ENCODE results near the gene MRM2.

MRM2 gene

DNA sequence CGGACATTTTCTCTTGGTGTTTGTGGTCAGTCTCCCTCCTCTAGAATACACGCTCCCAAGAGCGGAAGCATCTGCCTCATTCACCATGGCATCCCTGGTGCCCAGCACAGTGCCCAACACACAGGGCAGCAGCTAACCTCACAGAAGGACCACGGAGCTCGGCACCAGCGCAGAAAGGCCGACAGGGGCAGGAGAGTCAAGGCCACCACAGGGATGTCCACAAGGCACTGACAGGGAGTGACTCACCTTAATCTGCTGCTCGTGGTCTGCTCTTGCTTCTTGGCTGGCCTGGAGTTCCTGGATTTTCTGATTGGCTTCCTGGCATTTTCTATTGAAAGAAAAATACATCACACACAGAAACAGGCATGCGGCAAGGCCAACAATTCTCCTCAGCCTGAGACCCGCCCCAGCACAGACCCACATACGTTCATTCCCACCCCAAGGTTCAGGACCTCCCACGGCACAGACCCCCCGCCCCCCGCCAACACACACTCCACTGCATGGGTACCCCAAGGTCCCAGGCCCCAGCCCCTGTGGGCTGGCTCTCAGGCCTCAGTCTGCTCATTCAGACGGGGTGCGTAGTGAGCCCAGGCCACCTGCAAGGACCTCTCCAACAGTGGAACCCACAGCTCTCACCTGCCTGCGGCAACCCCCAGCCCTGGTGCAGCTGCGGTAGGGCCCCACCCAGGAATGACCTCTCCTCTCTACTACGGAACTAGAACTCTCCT is 24.1 kb downstream of the MRM2 start:
- Mint-ChIP-seq H3K9me3 (no peaks in the 10 kb centered on the region), H3K27ac (no peak overlapping the region), H3K36me3 (peaks cover 36% of the 10 kb centered on the region), H3K27me3 (no peaks in the 10 kb centered on the region), H3K4me1 (no peaks in the 10 kb centered on the region), H3K4me3 (no peak overlapping the region)
- ATAC-seq (ENCODE audit: low read depth) (no peak), DNase-seq (ENCODE audit: low spot score in 2 of 2) (no peak)

DNA sequence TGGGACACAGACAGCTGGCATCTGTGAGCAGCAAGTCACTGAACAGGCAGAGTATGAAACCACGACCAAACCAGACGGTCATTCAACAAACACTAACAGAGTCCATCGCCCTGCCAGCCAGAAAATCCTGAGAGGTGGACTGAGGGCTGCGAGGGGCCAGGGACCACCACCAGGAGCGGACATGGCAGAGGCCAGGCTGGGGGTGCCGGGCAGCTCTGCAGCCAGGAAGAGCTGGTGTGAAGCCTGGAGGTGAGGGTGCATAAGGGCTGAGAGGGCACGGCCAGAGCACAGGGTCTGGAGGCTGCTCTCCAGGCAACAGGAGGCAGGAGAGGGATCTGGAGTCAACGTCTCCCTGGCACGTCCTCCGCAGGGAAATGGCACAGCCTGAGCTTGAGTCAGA is 24.8 kb downstream of the MRM2 start:
- ATAC-seq (ENCODE audit: low read depth) = no peak
- Mint-ChIP-seq H3K4me3 (no peak overlapping the region), H3K4me1 (no peaks in the 10 kb centered on the region), H3K36me3 (peaks cover 38% of the 10 kb centered on the region), H3K9me3 (no peaks in the 10 kb centered on the region), H3K27ac (no peak overlapping the region), H3K27me3 (no peaks in the 10 kb centered on the region)
- no peak for DNase-seq (ENCODE audit: low spot score in 2 of 2)

DNA sequence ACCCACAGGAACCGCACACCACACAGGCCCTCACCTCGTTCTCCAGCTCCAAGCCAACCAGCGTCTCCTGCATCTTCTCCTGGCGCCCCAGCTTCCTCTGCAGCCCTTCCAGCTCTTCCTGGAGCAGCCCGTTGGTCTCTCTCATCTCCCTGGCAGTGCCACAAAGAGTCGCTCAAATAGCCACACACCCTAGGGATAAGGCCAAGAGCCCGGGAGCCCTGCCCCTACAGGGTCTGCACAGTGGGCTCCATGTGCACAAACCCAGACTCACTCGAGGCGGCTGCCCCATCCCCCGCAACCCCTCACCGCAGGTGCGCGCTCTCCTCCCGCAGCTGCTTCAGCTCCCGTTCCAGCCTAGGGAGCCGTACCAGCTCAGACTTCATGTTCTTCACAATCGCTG is 26.2 kb downstream of the MRM2 start:
- Mint-ChIP-seq H3K27ac (no peak overlapping the region), H3K36me3 (peaks cover 39% of the 10 kb centered on the region), H3K4me3 (no peak overlapping the region), H3K27me3 (no peaks in the 10 kb centered on the region), H3K9me3 (no peaks in the 10 kb centered on the region), H3K4me1 (peaks cover under 1% of the 10 kb centered on the region)
- ATAC-seq (ENCODE audit: low read depth) (no peak), DNase-seq (ENCODE audit: low spot score in 2 of 2) (no peak)

DNA sequence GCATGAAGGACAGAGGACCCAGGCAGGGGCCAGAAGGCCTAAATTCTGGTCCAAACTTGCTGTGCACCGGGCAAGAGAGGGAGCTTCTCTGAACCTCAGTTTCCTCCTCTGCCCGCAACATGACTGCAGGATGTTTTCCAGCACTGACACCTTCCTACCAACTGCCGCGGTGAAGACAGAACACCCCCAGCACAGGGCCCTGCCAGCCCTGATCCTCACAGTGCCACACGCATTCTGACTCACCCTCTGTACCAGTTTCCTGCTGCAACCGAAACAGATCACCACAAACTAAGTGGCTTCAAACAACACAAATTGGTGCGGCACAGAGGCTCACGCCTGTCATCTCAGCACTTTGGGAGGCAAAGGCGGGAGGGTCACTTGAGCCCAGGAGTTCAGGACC is 27.4 kb downstream of the MRM2 start:
- peaks cover 39% of the 10 kb centered on the region for H3K36me3 Mint-ChIP-seq
- DNase-seq (ENCODE audit: low spot score in 2 of 2) (no peak), ATAC-seq (ENCODE audit: low read depth) (no peak)
- no peaks in the 10 kb centered on the region for H3K9me3 Mint-ChIP-seq
- H3K4me1 Mint-ChIP-seq = peaks cover 6% of the 10 kb centered on the region
- no peaks in the 10 kb centered on the region for H3K27me3 Mint-ChIP-seq
- no peak overlapping the region for H3K27ac Mint-ChIP-seq
- no peak overlapping the region for H3K4me3 Mint-ChIP-seq

DNA sequence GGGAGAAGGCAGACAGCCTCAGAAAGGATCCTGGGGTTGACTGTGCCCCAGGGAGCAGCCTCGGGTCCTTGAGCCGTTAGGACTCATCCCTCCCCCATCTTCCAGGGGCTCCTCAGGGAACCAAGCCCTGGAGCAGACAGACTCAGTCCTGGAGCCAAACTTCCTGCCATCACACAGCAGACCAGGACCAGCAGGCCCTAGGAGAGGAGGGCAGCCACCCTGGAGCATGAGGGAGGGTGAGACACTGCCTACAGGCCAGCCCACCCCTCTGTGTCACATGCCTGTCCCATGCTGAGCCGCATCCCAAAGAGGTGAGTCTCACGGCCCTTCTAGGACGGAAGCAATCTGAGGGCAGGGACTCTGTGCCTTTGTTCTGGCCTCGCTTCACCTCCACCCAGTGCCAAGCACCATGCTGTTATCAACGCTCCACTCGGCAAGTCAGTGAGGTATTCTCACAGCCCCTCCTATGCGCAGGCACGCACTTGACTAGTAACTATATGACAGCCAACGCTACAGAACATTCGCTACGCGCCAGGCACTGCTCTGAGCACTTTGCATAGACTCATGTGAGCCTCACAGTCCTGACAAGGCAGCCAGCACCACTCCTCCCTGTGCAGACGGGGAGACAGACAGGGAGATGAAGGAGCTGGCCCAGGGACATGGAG is 28.3 kb downstream of the MRM2 start:
- DNase-seq (ENCODE audit: low spot score in 2 of 2) (no peak), ATAC-seq (ENCODE audit: low read depth) (no peak)
- H3K27ac Mint-ChIP-seq = no peak overlapping the region
- H3K36me3 Mint-ChIP-seq = peaks cover 40% of the 10 kb centered on the region
- H3K4me1 Mint-ChIP-seq = peaks cover 10% of the 10 kb centered on the region
- H3K4me3 Mint-ChIP-seq = no peak overlapping the region
- no peaks in the 10 kb centered on the region for H3K9me3 Mint-ChIP-seq
- no peaks in the 10 kb centered on the region for H3K27me3 Mint-ChIP-seq

DNA sequence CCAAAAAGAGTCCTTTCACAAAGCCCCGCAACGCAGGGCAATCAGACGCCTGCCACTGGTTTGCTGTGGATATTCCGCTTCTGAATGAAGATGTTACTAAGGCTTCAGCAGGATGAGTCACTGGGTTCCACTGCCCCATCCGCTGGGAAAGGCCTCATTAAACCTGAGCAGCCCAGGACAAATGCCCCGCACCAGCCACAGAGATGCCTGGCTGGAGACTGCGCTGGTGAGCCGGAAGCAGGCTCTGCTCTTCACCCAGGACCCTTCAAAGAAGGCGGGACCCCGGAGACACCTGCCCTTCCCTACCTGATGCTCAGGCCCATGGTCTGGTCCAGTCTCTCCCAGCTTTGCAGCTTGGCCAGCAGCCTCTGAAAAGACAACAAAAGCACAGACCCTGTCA is 29.1 kb downstream of the MRM2 start:
- H3K36me3 Mint-ChIP-seq = peaks cover 40% of the 10 kb centered on the region
- H3K27ac Mint-ChIP-seq = no peak overlapping the region
- DNase-seq (ENCODE audit: low spot score in 2 of 2) = no peak
- H3K4me1 Mint-ChIP-seq = peaks cover 10% of the 10 kb centered on the region
- H3K27me3 Mint-ChIP-seq = no peaks in the 10 kb centered on the region
- no peak overlapping the region for H3K4me3 Mint-ChIP-seq
- no peaks in the 10 kb centered on the region for H3K9me3 Mint-ChIP-seq
- no peak for ATAC-seq (ENCODE audit: low read depth)

DNA sequence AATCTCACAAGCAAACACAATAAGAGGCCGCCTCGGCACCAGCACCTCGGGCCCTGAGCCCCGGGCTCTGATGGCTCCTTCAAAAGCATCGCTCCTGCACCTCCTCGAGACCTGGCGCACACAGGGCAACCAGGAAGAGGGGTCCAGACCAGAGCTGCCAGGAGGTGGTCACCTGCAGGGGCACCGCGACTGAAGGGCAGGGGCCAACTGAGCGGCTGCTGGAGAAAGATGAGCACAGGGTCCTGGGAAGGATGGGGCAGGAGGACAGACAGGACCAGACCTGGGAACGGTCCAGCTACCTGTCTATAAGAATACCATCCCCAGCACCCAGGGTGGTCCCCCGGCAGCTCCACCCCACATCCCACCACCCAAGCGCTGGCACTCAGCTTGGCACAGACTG is 30.1 kb downstream of the MRM2 start:
- H3K4me1 Mint-ChIP-seq = peaks cover 10% of the 10 kb centered on the region
- H3K36me3 Mint-ChIP-seq = peaks cover 30% of the 10 kb centered on the region
- no peak overlapping the region for H3K27ac Mint-ChIP-seq

DNA sequence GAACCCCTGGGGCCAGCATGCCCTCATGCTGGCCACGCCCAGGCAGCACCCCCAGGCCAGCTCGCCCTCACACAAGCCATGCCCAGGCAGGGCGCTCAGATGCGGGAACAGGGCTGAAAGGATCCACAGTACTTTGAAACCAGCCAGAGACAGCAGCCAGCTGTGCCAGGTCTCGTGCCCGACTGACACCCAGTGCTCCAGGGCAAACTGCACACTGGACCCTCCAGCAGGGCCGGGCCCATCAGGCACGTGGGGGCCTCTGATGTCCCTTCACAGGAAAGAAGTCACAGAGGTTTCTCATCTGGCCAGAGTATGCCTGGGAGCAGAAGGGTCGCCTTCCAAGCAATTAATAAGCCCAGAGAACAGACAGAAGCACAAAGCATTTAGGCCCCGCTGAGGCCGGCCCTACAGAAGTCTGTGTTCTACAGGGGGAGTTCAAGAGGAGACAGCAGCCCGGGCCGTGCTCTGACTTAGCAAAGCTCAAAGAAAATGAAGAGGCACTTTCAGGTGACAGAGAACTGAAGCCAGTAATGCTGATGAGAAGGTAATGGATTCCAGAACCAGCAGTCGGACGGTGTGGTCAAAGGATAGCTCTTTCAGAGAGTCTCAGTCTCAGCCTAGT is 30.6 kb downstream of the MRM2 start:
- Mint-ChIP-seq H3K36me3 (peaks cover 30% of the 10 kb centered on the region), H3K4me1 (peaks cover 10% of the 10 kb centered on the region), H3K27me3 (no peaks in the 10 kb centered on the region), H3K27ac (no peak overlapping the region), H3K4me3 (no peak overlapping the region), H3K9me3 (no peaks in the 10 kb centered on the region)
- ATAC-seq (ENCODE audit: low read depth) = no peak
- DNase-seq (ENCODE audit: low spot score in 2 of 2) = no peak

More for the DNA sequence above, 30.1 kb downstream of the MRM2 start:
- ATAC-seq (ENCODE audit: low read depth) (no peak), DNase-seq (ENCODE audit: low spot score in 2 of 2) (no peak)
- Mint-ChIP-seq H3K4me3 (no peak overlapping the region), H3K9me3 (no peaks in the 10 kb centered on the region), H3K27me3 (no peaks in the 10 kb centered on the region)

DNA sequence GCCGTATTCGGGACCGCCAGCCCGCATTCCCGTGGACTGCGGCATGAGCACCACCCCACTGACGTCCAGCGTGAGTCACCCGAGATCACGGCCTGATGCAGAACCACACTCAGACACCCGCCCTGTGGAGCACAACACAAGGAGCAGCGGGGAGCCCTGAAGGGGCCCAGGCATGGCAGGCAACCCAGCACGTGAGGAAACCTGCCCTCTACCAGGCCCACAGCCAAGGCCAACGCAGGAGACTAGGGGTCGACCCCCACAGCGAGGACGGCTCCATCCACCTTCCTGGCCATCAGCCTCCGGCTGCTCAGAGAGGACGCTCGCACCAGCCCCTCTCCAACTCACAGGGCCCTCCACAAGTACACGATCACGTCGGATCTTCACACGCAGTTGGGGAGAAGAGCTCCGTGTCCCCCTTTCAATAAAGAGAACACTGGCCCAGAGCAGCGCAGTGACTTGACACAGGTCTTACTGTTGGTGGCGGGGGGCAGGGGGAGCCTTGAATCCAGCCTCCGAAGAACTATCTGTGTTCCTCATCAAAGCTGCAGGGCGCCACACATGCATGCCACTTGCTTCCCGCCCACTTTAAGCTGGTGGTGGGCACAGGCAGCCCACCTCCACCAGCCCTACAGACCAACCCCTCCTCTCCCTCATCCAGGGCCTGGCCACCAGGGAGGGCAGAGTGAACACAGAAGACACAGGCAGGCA is 31.3 kb downstream of the MRM2 start:
- DNase-seq (ENCODE audit: low spot score in 2 of 2) (no peak), ATAC-seq (ENCODE audit: low read depth) (no peak)
- Mint-ChIP-seq H3K4me1 (peaks cover 10% of the 10 kb centered on the region), H3K27me3 (no peaks in the 10 kb centered on the region), H3K4me3 (no peak overlapping the region), H3K9me3 (no peaks in the 10 kb centered on the region), H3K36me3 (peaks cover 24% of the 10 kb centered on the region), H3K27ac (no peak overlapping the region)

DNA sequence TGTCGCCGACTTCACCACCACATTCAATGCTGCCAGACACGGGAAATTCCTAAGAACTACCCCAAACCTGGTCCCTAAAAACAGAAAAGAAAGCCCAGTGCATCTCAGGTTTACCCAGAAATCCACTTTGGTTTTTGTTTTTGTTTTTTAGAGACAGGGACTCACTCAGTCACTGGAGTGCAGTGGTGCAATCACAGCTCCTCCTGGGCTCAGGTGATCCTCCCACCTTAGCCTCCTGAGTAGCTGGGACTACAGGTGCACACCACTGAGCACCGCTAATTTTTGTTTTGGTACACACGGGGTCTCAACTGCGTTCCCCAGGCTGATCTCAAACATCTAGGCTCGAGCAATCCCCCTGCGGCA is 32.1 kb downstream of the MRM2 start:
- ATAC-seq (ENCODE audit: low read depth) = no peak
- peaks cover 10% of the 10 kb centered on the region for H3K4me1 Mint-ChIP-seq
- peak overlapping the region; percentile 81 for H3K27ac Mint-ChIP-seq
- no peaks in the 10 kb centered on the region for H3K9me3 Mint-ChIP-seq
- H3K4me3 Mint-ChIP-seq = no peak overlapping the region
- H3K36me3 Mint-ChIP-seq = peaks cover 21% of the 10 kb centered on the region
- no peaks in the 10 kb centered on the region for H3K27me3 Mint-ChIP-seq
- no peak for DNase-seq (ENCODE audit: low spot score in 2 of 2)

DNA sequence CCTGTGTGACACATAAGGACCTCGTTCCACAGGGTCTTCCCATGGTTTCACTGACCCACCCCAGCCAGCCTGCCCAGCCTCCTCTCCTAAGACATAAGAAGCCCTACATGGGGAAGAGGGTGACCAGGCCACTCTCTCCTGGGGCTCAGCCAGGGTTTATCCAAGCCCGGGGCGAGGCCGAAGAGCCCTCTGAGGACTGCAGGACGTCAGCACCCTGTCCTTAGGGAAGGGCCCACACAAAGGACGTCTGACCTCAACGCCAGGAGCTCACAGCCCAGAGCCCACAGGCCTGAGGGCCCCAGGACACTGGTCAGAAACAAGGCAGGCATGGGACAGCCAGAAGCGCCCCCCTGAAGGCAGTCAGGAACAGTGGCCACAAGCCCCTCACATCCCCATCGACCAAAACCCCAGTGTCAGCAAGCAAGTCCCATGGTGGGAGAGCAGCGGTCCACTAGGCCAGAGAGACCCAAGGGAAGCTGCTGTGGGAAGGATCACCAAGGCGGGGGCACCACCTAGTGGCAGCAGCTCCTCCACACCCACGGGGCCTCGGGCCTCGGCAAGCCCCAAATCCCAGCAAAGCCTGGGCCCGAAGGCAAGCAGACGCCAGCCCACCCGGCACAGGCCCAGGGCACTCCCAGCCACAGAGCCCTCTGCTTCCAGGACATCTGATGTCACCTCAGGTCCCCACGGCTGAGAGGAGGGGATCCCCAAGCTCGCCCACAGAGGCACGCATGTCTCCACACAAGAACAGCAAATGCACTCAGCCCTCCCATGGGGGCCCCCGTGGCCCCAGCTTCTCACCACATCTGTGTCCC is 32.7 kb downstream of the MRM2 start:
- Mint-ChIP-seq H3K4me3 (no peak overlapping the region), H3K4me1 (peaks cover 11% of the 10 kb centered on the region), H3K27me3 (no peaks in the 10 kb centered on the region), H3K9me3 (no peaks in the 10 kb centered on the region), H3K36me3 (peaks cover 19% of the 10 kb centered on the region), H3K27ac (peak overlapping the region; percentile 81)
- ATAC-seq (ENCODE audit: low read depth) (peak; percentile 80), DNase-seq (ENCODE audit: low spot score in 2 of 2) (peak; percentile 68)

DNA sequence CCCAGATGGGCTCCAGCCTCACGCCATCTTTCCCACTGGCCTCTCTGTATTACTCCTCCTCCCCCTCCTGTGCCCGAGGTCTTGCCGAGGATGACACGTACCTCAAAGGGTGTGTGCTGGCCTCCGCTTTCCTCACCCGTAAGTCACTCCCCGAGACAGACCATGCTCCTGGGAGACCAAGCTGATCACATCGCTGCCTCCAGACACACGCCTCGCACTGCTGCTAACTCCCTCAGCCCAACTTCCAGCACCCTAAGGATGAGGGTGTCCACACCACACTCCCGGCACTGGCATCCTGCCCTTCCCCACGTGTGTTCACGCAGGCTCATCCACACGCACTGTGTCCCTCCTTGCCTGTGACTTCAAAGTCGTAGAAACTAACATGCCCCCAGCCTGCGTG is 33.3 kb downstream of the MRM2 start:
- Mint-ChIP-seq H3K36me3 (peaks cover 15% of the 10 kb centered on the region), H3K4me3 (no peak overlapping the region), H3K4me1 (peaks cover 18% of the 10 kb centered on the region), H3K27me3 (no peaks in the 10 kb centered on the region), H3K9me3 (no peaks in the 10 kb centered on the region), H3K27ac (peak overlapping the region; percentile 81)
- DNase-seq (ENCODE audit: low spot score in 2 of 2) (no peak), ATAC-seq (ENCODE audit: low read depth) (no peak)

DNA sequence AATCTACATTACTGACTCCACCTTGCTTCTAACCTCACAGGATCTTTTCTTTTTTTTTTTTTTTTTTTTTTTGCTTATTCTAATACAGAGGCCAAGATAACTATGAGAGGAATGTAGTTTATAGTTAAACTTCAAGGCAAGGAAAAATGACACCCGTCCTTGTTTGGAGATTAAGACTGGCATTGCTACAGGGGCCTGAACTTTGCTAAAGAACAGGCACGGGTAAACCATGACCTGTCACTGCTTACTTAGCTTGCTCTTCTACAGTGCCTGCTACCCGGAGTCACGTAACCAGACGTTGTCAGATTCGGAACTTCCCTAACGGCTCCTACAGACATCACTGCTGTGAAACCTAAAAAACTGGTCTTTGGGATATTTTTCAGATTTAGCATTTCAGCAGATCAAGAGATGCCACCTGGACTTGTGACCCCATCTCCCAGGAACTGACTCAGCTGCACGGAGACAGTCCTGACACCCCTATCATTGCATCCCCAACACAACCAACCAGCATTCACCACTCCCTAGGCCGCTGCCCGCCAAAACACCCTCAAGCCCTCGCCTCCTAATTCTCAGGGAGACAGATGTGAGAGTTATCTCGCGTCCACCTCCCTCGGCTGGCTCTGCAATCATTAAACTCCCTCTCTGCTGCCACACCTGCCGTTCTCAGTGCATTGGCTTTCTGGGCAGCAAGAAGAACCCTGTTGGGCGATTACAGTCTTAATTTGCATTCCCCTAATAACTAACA is 36.8 kb downstream of the MRM2 start:
- DNase-seq (ENCODE audit: low spot score in 2 of 2) = no peak
- no peaks in the 10 kb centered on the region for H3K27me3 Mint-ChIP-seq
- no peaks in the 10 kb centered on the region for H3K9me3 Mint-ChIP-seq
- H3K4me3 Mint-ChIP-seq = no peak overlapping the region
- H3K4me1 Mint-ChIP-seq = peaks cover 21% of the 10 kb centered on the region
- peaks cover 13% of the 10 kb centered on the region for H3K36me3 Mint-ChIP-seq
- H3K27ac Mint-ChIP-seq = peak overlapping the region; percentile 67
- no peak for ATAC-seq (ENCODE audit: low read depth)

Measured in memory B cell (primary cell).